GM12891 (cell line): ENCODE data around the gene BCL6.

Source experiments
- POLR2A ChIP-seq: IDR thresholded peaks from 2 replicates; pipeline ENCODE4 v1.6.1; 2011; ENCODE audit warnings: low read depth, low read length, control low read depth
- TAF1 ChIP-seq: IDR thresholded peaks from 2 replicates; pipeline ENCODE4 v1.6.1; 2011; ENCODE audit warnings: low read depth, low read length, control low read depth

DNA sequence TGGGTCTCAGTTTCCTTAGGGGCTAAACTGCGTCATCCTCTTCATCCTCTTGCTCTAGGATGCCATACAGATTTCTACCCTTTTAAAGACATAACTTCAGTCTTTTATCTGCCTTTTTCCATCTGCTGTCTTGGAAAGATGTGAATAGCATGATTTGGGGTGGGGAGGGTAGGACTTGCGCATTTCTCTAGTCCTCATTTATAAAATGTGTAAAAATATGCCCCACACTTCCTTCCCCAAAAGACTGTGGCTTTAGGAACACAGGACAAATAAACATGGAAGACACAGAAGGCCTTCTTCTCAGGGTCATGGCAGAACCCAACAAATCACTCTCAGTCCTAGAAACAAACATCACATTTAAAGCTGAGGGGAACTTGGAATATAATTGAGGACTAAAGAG, 48.4 kb upstream of the BCL6 start:
- TF ChIP-seq POLR2A (no peak), TAF1 (no peak)
